Mucosa of descending colon (tissue), 3 donors: ENCODE data around the gene ANKS6. TPM values are rescaled to one million over a fixed set of nuclear protein-coding genes. Genes with fewer than 3 reads are reported as not detected.

Source experiments
- ATAC-seq: fragments of 200-7000 bp; cut with Tn5 transposase; one replicate; pipeline ENCODE4 v1.9.1; 2020; ENCODE audit warnings: mild to moderate bottlenecking, moderate library complexity
- DNase-seq, 3 donors: peaks; one replicate each; pipeline ENCODE4 v3.0.0-alpha.2; 2020
- H3K36me3 ChIP-seq: fragments of 200-600 bp; one replicate; pipeline ENCODE4 v1.8.0; 2021; ENCODE audit warnings: low read depth, mild to moderate bottlenecking
- H3K4me1 ChIP-seq: fragments of 200-600 bp; one replicate; pipeline ENCODE4 v1.8.0; 2021; ENCODE audit warnings: low read depth, mild to moderate bottlenecking
- H3K4me3 ChIP-seq: fragments of 200-600 bp; one replicate; pipeline ENCODE4 v1.8.0; 2021; ENCODE audit warnings: mild to moderate bottlenecking
- H3K9me3 ChIP-seq: fragments of 200-600 bp; one replicate; pipeline ENCODE4 v1.8.0; 2021; ENCODE audit warnings: mild to moderate bottlenecking
- intact Hi-C, 2 donors: fragments of 100-400 bp; cut with DNase I in 1 of 2; cut with micrococcal nuclease in 1 of 2; formaldehyde crosslinking; loops; one replicate each; pipeline versions ENCODE4 v1.11.0 to v1.11.1; 2022; cut with DNase I, micrococcal nuclease
- total RNA-seq, 3 donors: library from RNA; stranded (reverse); fragmentation: NEBNext Ultra II Directional in 2 of 3; extraction: Animal tissue kit (Norgen Biotek cat#: 25700) in 2 of 3; gene quantifications; one replicate each; pipeline versions ENCODE4 v1.2.1 to v1.2.4, GENCODE V29; 2021 to 2023
- TF ChIP-seq, protein P1 (sequence below): fragments of 200-600 bp; IDR thresholded peaks from one replicate; pipeline ENCODE4 v1.8.0; 2022; ENCODE audit warnings: antibody characterized with exemption, mild to moderate bottlenecking
- donor health status: DM: no; HTN: no; CAD: no; lungs with moderate emphysema.
- donor health status: DM: no; HTN: no; CAD: no.
- donor health status: DM: no; HTN: yes; CAD: no.

Gene ANKS6
- total RNA-seq, 3 donors from 2014 or later: 16.6 to 23.4 (median 22.4) TPM

GRCh38 chr9:98778251-98778650 is 18.1 kb downstream of the ANKS6 start:
- Histone ChIP-seq H3K4me3 (no peak overlapping the region), H3K36me3 (no peaks in the 10 kb centered on the region), H3K9me3 (no peaks in the 10 kb centered on the region), H3K4me1 (no peaks in the 10 kb centered on the region)
- DNase-seq: no peak
- intact Hi-C loops: no loop called here
- TF ChIP-seq, protein P1, sequence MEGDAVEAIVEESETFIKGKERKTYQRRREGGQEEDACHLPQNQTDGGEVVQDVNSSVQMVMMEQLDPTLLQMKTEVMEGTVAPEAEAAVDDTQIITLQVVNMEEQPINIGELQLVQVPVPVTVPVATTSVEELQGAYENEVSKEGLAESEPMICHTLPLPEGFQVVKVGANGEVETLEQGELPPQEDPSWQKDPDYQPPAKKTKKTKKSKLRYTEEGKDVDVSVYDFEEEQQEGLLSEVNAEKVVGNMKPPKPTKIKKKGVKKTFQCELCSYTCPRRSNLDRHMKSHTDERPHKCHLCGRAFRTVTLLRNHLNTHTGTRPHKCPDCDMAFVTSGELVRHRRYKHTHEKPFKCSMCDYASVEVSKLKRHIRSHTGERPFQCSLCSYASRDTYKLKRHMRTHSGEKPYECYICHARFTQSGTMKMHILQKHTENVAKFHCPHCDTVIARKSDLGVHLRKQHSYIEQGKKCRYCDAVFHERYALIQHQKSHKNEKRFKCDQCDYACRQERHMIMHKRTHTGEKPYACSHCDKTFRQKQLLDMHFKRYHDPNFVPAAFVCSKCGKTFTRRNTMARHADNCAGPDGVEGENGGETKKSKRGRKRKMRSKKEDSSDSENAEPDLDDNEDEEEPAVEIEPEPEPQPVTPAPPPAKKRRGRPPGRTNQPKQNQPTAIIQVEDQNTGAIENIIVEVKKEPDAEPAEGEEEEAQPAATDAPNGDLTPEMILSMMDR: no peak
- no peak for ATAC-seq

- TF ChIP-seq, protein P1: no peak
- Histone ChIP-seq H3K4me1 (no peaks in the 10 kb centered on the region), H3K4me3 (no peak overlapping the region), H3K36me3 (no peaks in the 10 kb centered on the region), H3K9me3 (no peaks in the 10 kb centered on the region)
- DNase-seq: no peak
- no peak for ATAC-seq
- intact Hi-C loops: no loop called here
These were observed 18.7 kb downstream of the ANKS6 start for GRCh38 chr9:98777618-98778017.

- intact Hi-C loops: no loop called here
- Histone ChIP-seq H3K9me3 (no peaks in the 10 kb centered on the region), H3K36me3 (no peaks in the 10 kb centered on the region), H3K4me1 (no peaks in the 10 kb centered on the region), H3K4me3 (no peak overlapping the region)
- TF ChIP-seq, protein P1: no peak
- DNase-seq: peak in 1 of 3 donors; percentile 45
- no peak for ATAC-seq
These were observed 20.4 kb downstream of the ANKS6 start for GRCh38 chr9:98775831-98776441.

- H3K36me3 ChIP-seq: no peaks in the 10 kb centered on the region
- no peaks in the 10 kb centered on the region for H3K9me3 ChIP-seq
- TF ChIP-seq, protein P1: no peak
- intact Hi-C loops: no loop called here
- no peak for DNase-seq
- H3K4me3 ChIP-seq: no peak overlapping the region
- peak; percentile 49 for ATAC-seq
- no peaks in the 10 kb centered on the region for H3K4me1 ChIP-seq
These were observed 21.6 kb downstream of the ANKS6 start for GRCh38 chr9:98774746-98775145.

DNA sequence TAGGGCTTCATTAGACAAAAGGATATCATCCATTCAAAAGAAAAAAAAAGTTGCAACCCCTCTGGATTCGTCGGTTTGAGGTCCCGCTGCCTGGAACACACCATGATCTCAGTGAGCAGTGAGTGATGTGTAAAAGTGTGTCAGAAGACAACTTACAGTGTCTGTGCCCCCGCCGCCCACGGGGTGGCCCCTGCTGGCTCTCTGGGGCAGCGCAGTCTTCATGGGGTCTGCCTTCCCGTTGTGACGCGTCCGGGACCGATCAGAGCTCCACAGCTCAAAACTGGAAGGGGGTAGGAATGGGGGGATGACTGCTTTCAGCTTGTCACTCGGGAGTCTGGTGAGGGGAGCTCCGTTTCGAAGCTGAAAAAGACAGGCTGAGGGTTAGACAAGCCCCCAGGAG is 22.6 kb downstream of the ANKS6 start:
- intact Hi-C loops: no loop called here
- Histone ChIP-seq H3K4me3 (no peak overlapping the region), H3K9me3 (no peaks in the 10 kb centered on the region), H3K4me1 (no peaks in the 10 kb centered on the region), H3K36me3 (no peaks in the 10 kb centered on the region)
- no peak for ATAC-seq
- no peak for DNase-seq
- TF ChIP-seq, protein P1: no peak
